HCT116 (cell line): ENCODE data around the gene TBC1D4.

ENCODE experiments used
- CBX3 ChIP-seq: IDR thresholded peaks from 2 replicates; pipeline ENCODE4 v1.6.1; 2012; ENCODE audit warnings: low read depth
- EZH2phosphoT487 ChIP-seq: fragments of 200-600 bp; IDR thresholded peaks from 2 replicates; pipeline ENCODE4 v1.6.1; 2018; ENCODE audit warnings: antibody characterized with exemption, borderline replicate concordance
- POLR2AphosphoS5 ChIP-seq: IDR thresholded peaks from 2 replicates; pipeline ENCODE4 v1.6.1; 2011; ENCODE audit warnings: mild to moderate bottlenecking, low read depth, low read length, moderate library complexity
- RAD21 ChIP-seq: IDR thresholded peaks from 2 replicates; pipeline ENCODE4 v1.6.1; 2012; ENCODE audit warnings: low read depth, mild to moderate bottlenecking
- SIN3A ChIP-seq: IDR thresholded peaks from 2 replicates; pipeline ENCODE4 v1.6.1; 2012; ENCODE audit warnings: low read depth
- YY1 ChIP-seq: IDR thresholded peaks from 2 replicates; pipeline ENCODE4 v1.6.1; 2011; ENCODE audit warnings: low read length, low read depth, moderate library complexity, mild to moderate bottlenecking; ENCODE audit not compliant: insufficient replicate concordance; ENCODE audit errors: extremely low read depth
- ZNF274 ChIP-seq: fragments of 200-500 bp; sonication (Bioruptor generic); IDR thresholded peaks from 2 replicates; pipeline ENCODE4 v1.6.1; 2014; ENCODE audit warnings: mild to moderate bottlenecking, low read depth, low read length, inconsistent platforms
- TF ChIP-seq, protein P1 (sequence below), 3 experiments: fragments of 200-600 bp in 1 of 3; sonication (generic) in 1 of 3; IDR thresholded peaks in 2 of 3; conservative IDR thresholded peaks in 1 of 3; 2 replicates each; pipeline ENCODE4 v1.5.1; 2012 to 2017; ENCODE audit warnings: low read depth in 2 of 3, low read length in 2 of 3, antibody characterized with exemption in 1 of 3, borderline replicate concordance in 1 of 3, control low read depth in 1 of 3, mild to moderate bottlenecking in 1 of 3, mixed read lengths in 1 of 3, mixed run types in 1 of 3, moderate library complexity in 1 of 3; ENCODE audit not compliant: insufficient read depth in 1 of 3

DNA sequence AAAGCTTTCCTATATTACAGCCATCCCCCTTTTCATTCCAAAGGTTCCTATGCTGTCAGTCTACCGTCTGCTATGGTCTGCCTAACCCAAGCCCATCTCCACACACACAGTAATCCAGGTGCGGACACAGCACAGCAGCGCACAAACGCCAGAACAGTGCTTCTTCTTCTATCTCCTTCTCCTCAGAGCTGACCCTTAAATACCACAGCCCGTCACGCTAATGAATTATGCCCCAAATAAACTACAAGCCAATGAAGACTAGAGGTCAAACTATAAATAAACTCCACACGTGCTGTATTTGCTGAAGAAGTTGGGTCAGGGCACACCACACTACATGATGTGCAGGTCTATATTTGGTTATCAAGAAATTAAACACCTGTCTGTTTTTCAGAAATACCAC lies 71.8 kb downstream of the TBC1D4 start:
- TF ChIP-seq POLR2AphosphoS5 (no peak), EZH2phosphoT487 (no peak), CBX3 (no peak), SIN3A (no peak), RAD21 (no peak), ZNF274 (no peak), YY1 (no peak)
- TF ChIP-seq, protein P1, sequence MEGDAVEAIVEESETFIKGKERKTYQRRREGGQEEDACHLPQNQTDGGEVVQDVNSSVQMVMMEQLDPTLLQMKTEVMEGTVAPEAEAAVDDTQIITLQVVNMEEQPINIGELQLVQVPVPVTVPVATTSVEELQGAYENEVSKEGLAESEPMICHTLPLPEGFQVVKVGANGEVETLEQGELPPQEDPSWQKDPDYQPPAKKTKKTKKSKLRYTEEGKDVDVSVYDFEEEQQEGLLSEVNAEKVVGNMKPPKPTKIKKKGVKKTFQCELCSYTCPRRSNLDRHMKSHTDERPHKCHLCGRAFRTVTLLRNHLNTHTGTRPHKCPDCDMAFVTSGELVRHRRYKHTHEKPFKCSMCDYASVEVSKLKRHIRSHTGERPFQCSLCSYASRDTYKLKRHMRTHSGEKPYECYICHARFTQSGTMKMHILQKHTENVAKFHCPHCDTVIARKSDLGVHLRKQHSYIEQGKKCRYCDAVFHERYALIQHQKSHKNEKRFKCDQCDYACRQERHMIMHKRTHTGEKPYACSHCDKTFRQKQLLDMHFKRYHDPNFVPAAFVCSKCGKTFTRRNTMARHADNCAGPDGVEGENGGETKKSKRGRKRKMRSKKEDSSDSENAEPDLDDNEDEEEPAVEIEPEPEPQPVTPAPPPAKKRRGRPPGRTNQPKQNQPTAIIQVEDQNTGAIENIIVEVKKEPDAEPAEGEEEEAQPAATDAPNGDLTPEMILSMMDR (IDR thresholded peaks at IDR 0.05 in 2 of 3, conservative IDR thresholded peaks at IDR 0.05 in 1 of 3; ENCODE audit: borderline replicate concordance in 1 of 3, insufficient read depth in 1 of 3, low read depth in 2 of 3, low read length in 2 of 3), result no peak
